GM12878 (cell line): ENCODE measurements around the gene THAP9. TPM values are rescaled to one million over a fixed set of nuclear protein-coding genes. Genes with fewer than 3 reads are reported as not detected.

Source experiments
- ASH2L ChIP-seq: fragments of 300-600, 200-600 bp; sonication (generic); IDR thresholded peaks from 2 replicates; pipeline ENCODE4 v1.6.1; 2017; ENCODE audit warnings: low read depth, mild to moderate bottlenecking, borderline replicate concordance
- BMI1 ChIP-seq: fragments of 450-650 bp; IDR thresholded peaks from 2 replicates; pipeline ENCODE4 v1.6.1; 2016; ENCODE audit warnings: mild to moderate bottlenecking, moderate library complexity, borderline replicate concordance
- CBFB ChIP-seq: IDR thresholded peaks from 2 replicates; pipeline ENCODE4 v1.6.1; 2016; ENCODE audit warnings: antibody characterized with exemption, low read depth
- ESRRA ChIP-seq: IDR thresholded peaks from 2 replicates; pipeline ENCODE4 v1.6.1; 2012; ENCODE audit warnings: mild to moderate bottlenecking, low read length, improper control_type of control experiment
- HDAC2 ChIP-seq: fragments of 200-600 bp; sonication (generic); IDR thresholded peaks from 2 replicates; pipeline ENCODE4 v1.6.1; 2017
- IKZF2 ChIP-seq, 2 experiments: fragments of 450-650 bp; IDR thresholded peaks; 2 replicates each; pipeline ENCODE4 v1.6.1; 2017; ENCODE audit warnings: mild to moderate bottlenecking in 2 of 2, moderate library complexity in 2 of 2
- IRF4 ChIP-seq: IDR thresholded peaks from 2 replicates; pipeline ENCODE4 v1.6.1; 2011; ENCODE audit warnings: low read depth, low read length
- KLF5 ChIP-seq: fragments of 450-650 bp; IDR thresholded peaks from 2 replicates; pipeline ENCODE4 v1.6.1; 2014; ENCODE audit warnings: mild to moderate bottlenecking; ENCODE audit not compliant: partially characterized antibody
- MTA3 ChIP-seq: IDR thresholded peaks from 2 replicates; pipeline ENCODE4 v1.6.1; 2012; ENCODE audit warnings: low read length, inconsistent platforms, borderline replicate concordance
- RELA ChIP-seq: fragments of 450-650 bp; IDR thresholded peaks from 2 replicates; pipeline ENCODE4 v1.8.0; 2014; ENCODE audit warnings: borderline replicate concordance; ENCODE audit not compliant: partially characterized antibody
- SIX5 ChIP-seq: IDR thresholded peaks from 2 replicates; pipeline ENCODE4 v1.6.1; 2011; ENCODE audit warnings: mild to moderate bottlenecking, low read depth, low read length, moderate library complexity; ENCODE audit not compliant: severe bottlenecking
- SPI1 ChIP-seq: IDR thresholded peaks from 2 replicates; pipeline ENCODE4 v1.6.1; 2011; ENCODE audit warnings: low read depth, mild to moderate bottlenecking, low read length, moderate library complexity, borderline replicate concordance; ENCODE audit not compliant: insufficient read depth
- STAT1 ChIP-seq: fragments of 450-650 bp; conservative IDR thresholded peaks from 2 replicates; pipeline ENCODE4 v1.6.1; 2014; ENCODE audit warnings: antibody characterized with exemption, mild to moderate bottlenecking
- STAT3 ChIP-seq: IDR thresholded peaks from 2 replicates; pipeline ENCODE4 v1.6.1; 2011; ENCODE audit warnings: low read depth, low read length, improper control_type of control experiment
- SUPT20H ChIP-seq: IDR thresholded peaks from 2 replicates; pipeline ENCODE4 v1.6.1; 2011; ENCODE audit warnings: low read depth, mild to moderate bottlenecking, low read length, moderate library complexity, borderline replicate concordance; ENCODE audit not compliant: control insufficient read depth
- TCF12 ChIP-seq: IDR thresholded peaks from 2 replicates; pipeline ENCODE4 v1.6.1; 2011; ENCODE audit warnings: low read depth, mild to moderate bottlenecking, low read length
- USF2 ChIP-seq: IDR thresholded peaks from 2 replicates; pipeline ENCODE4 v1.6.1; 2011; ENCODE audit warnings: low read depth, low read length, improper control_type of control experiment, borderline replicate concordance
- ZBTB4 ChIP-seq: fragments of 450-650 bp; formaldehyde crosslinking; IDR thresholded peaks from 2 replicates; pipeline ENCODE4 v1.4.0; 2022; ENCODE audit warnings: mild to moderate bottlenecking, moderate library complexity
- ZNF207 ChIP-seq: fragments of 450-650 bp; IDR thresholded peaks from 2 replicates; pipeline ENCODE4 v1.6.1; 2014; ENCODE audit warnings: antibody characterized with exemption, mild to moderate bottlenecking, borderline replicate concordance
- ZNF217 ChIP-seq: fragments of 450-650 bp; IDR thresholded peaks from 2 replicates; pipeline ENCODE4 v1.6.1; 2017; ENCODE audit warnings: antibody characterized with exemption, mild to moderate bottlenecking
- ZZZ3 ChIP-seq: IDR thresholded peaks from 2 replicates; pipeline ENCODE4 v1.6.1; 2011; ENCODE audit warnings: low read depth; ENCODE audit not compliant: control insufficient read depth, insufficient read length
- polyA plus RNA-seq, 11 experiments: library from polyadenylated mRNA; depleted of rRNA in 4 of 11; unstranded in 6 of 11; stranded (reverse) in 5 of 11; fragments of >200 nt; fragmentation: Nextera tagmentation in 4 of 11; fragmentation: Illumina TruSeq in 1 of 11; extraction: Ambion mirVana in 4 of 11; extraction: Trizol in 1 of 11; gene quantifications; 1 replicate in 1 of 11; 2 replicates in 10 of 11; pipeline versions ENCODE4 v1.2.1 to v1.2.3, GENCODE V29; 2011 to 2016; ENCODE audit warnings: inconsistent platforms in 2 of 11, missing spikeins in 2 of 11, low read depth in 1 of 11
- total RNA-seq, 4 experiments: library from RNA; depleted of rRNA in 3 of 4; stranded (reverse); fragments of >200 nt in 3 of 4; fragmentation: Illumina TruSeq in 1 of 4; extraction: Trizol in 1 of 4; gene quantifications; 2 replicates each; pipeline versions ENCODE4 v1.2.1 to v1.2.3, GENCODE V29; 2013 to 2021
- TF ChIP-seq, protein P1 (sequence below): fragments of 450-650 bp; IDR thresholded peaks from 2 replicates; pipeline ENCODE4 v1.6.1; 2017; ENCODE audit warnings: mild to moderate bottlenecking, moderate library complexity
- TF ChIP-seq, protein P2 (sequence below): fragments of 450-650 bp; IDR thresholded peaks from 2 replicates; pipeline ENCODE4 v1.6.1; 2016; ENCODE audit warnings: mild to moderate bottlenecking

The THAP9 gene
- total and polyA plus RNA-seq, 10 of the 15 experiments (the other 5 are each of a cell fraction or from before 2014, with no cell fraction given): 2.1 to 4.9 (median 3.3) TPM

DNA sequence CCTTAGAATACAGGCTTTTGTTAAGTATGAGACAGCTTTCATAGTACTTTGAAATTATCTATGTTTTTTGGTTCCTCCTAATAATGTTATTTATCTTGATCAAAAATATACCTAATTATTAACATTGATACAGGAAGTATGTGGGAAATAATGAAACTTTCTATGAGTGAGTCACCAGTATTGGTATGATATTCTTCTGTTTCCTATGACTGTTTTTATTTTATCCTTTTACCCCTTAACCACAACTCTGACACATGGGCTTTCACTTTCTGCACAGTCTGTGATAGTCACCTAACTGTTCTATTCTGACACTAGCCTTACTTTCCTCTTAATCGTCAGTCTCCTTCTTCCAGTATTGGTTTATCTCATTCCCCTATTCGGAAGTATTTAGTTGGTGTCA is 4.7 kb downstream of the THAP9 start (continued):
- TF ChIP-seq, protein P1, sequence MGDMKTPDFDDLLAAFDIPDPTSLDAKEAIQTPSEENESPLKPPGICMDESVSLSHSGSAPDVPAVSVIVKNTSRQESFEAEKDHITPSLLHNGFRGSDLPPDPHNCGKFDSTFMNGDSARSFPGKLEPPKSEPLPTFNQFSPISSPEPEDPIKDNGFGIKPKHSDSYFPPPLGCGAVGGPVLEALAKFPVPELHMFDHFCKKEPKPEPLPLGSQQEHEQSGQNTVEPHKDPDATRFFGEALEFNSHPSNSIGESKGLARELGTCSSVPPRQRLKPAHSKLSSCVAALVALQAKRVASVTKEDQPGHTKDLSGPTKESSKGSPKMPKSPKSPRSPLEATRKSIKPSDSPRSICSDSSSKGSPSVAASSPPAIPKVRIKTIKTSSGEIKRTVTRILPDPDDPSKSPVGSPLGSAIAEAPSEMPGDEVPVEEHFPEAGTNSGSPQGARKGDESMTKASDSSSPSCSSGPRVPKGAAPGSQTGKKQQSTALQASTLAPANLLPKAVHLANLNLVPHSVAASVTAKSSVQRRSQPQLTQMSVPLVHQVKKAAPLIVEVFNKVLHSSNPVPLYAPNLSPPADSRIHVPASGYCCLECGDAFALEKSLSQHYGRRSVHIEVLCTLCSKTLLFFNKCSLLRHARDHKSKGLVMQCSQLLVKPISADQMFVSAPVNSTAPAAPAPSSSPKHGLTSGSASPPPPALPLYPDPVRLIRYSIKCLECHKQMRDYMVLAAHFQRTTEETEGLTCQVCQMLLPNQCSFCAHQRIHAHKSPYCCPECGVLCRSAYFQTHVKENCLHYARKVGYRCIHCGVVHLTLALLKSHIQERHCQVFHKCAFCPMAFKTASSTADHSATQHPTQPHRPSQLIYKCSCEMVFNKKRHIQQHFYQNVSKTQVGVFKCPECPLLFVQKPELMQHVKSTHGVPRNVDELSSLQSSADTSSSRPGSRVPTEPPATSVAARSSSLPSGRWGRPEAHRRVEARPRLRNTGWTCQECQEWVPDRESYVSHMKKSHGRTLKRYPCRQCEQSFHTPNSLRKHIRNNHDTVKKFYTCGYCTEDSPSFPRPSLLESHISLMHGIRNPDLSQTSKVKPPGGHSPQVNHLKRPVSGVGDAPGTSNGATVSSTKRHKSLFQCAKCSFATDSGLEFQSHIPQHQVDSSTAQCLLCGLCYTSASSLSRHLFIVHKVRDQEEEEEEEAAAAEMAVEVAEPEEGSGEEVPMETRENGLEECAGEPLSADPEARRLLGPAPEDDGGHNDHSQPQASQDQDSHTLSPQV: no peak
- peak; percentile 67; the same call in 1 of the 2 replicates for TF ChIP-seq ZNF217
- peak; percentile 84 for TF ChIP-seq IRF4
- TF ChIP-seq SUPT20H: no peak
- TF ChIP-seq HDAC2: no peak
- TF ChIP-seq ASH2L: no peak
- TF ChIP-seq ESRRA: no peak
- peak; percentile 89 for TF ChIP-seq CBFB
- no peak for TF ChIP-seq TCF12
- no peak for TF ChIP-seq ZZZ3
- no peak for TF ChIP-seq ZNF207
- TF ChIP-seq, protein P2, sequence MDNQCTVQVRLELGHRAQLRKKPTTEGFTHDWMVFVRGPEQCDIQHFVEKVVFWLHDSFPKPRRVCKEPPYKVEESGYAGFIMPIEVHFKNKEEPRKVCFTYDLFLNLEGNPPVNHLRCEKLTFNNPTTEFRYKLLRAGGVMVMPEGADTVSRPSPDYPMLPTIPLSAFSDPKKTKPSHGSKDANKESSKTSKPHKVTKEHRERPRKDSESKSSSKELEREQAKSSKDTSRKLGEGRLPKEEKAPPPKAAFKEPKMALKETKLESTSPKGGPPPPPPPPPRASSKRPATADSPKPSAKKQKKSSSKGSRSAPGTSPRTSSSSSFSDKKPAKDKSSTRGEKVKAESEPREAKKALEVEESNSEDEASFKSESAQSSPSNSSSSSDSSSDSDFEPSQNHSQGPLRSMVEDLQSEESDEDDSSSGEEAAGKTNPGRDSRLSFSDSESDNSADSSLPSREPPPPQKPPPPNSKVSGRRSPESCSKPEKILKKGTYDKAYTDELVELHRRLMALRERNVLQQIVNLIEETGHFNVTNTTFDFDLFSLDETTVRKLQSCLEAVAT: peak; percentile 77; the same call in 1 of the 2 replicates
- no peak for TF ChIP-seq KLF5
- TF ChIP-seq IKZF2 (IDR thresholded peaks at IDR 0.05): peak; percentile 90 to 91
- TF ChIP-seq STAT1: no peak
- TF ChIP-seq STAT3: no peak
- TF ChIP-seq SPI1: no peak
- no peak for TF ChIP-seq SIX5
- TF ChIP-seq MTA3: peak; percentile 91
- no peak for TF ChIP-seq RELA
- TF ChIP-seq ZBTB4 (CRISPR knock-in tag): no peak
- TF ChIP-seq BMI1: peak; percentile 70; the same call in 1 of the 2 replicates
- no peak for TF ChIP-seq USF2
